Liver (tissue), 9 donors: ENCODE measurements around the gene KRT1. TPM values are rescaled to one million over a fixed set of nuclear protein-coding genes. Genes with fewer than 3 reads are reported as not detected.

Experiments
- DNase-seq: peaks from one replicate; pipeline ENCODE4 v3.0.0-alpha.2; 2017; ENCODE audit warnings: low spot score
- H3K27ac ChIP-seq, 2 donors: one replicate each; pipeline ENCODE4 v1.7.0; 2013; ENCODE audit warnings: inconsistent platforms in 2 of 2, low read length in 2 of 2, control low read depth in 1 of 2, low read depth in 1 of 2, mild to moderate bottlenecking in 1 of 2
- H3K27me3 ChIP-seq, 4 donors: one replicate each; pipeline versions ENCODE4 v1.6.1 to v1.7.0; 2013; ENCODE audit warnings: low read length in 3 of 4, inconsistent platforms in 1 of 4, mild to moderate bottlenecking in 1 of 4, moderate library complexity in 1 of 4; ENCODE audit not compliant: control insufficient read depth in 4 of 4, insufficient read depth in 4 of 4
- H3K36me3 ChIP-seq, 4 donors: one replicate each; pipeline versions ENCODE4 v1.6.1 to v1.7.0; 2013; ENCODE audit warnings: low read length in 3 of 4, mild to moderate bottlenecking in 3 of 4, low read depth in 1 of 4, moderate library complexity in 1 of 4; ENCODE audit not compliant: control insufficient read depth in 4 of 4, insufficient read depth in 3 of 4
- H3K4me1 ChIP-seq, 4 donors: one replicate each; pipeline versions ENCODE4 v1.6.1 to v1.7.0; 2013; ENCODE audit warnings: low read length in 3 of 4, mild to moderate bottlenecking in 3 of 4, moderate library complexity in 1 of 4; ENCODE audit not compliant: control insufficient read depth in 4 of 4, insufficient read depth in 4 of 4
- H3K4me3 ChIP-seq, 3 donors: one replicate each; pipeline versions ENCODE4 v1.6.1 to v1.7.0; 2013; ENCODE audit warnings: low read length in 3 of 3, control low read depth in 1 of 3, low read depth in 1 of 3, mild to moderate bottlenecking in 1 of 3
- H3K9ac ChIP-seq, 2 donors: one replicate each; pipeline ENCODE4 v1.7.0; 2013; ENCODE audit warnings: low read length in 2 of 2, mild to moderate bottlenecking in 2 of 2, moderate library complexity in 2 of 2, control low read depth in 1 of 2, low read depth in 1 of 2
- H3K9me3 ChIP-seq, 4 donors: one replicate each; pipeline versions ENCODE4 v1.6.1 to v1.7.0; 2013; ENCODE audit warnings: low read length in 3 of 4; ENCODE audit not compliant: control insufficient read depth in 4 of 4
- CTCF ChIP-seq: fragments of 150-350 bp; IDR thresholded peaks from 2 replicates; pipeline ENCODE4 v1.5.1; 2017; ENCODE audit warnings: improper control_type of control experiment, low read depth, low read length; ENCODE audit not compliant: missing input control
- EGR1 ChIP-seq, 2 donors: IDR thresholded peaks; 2 replicates each; pipeline ENCODE4 v1.6.1; 2016 to 2018; ENCODE audit warnings: antibody characterized with exemption in 2 of 2, low read depth in 2 of 2
- FOXA1 ChIP-seq: IDR thresholded peaks from 2 replicates; pipeline ENCODE4 v1.6.1; 2016; ENCODE audit warnings: antibody characterized with exemption
- FOXA2 ChIP-seq: IDR thresholded peaks from 2 replicates; pipeline ENCODE4 v1.6.1; 2016; ENCODE audit warnings: antibody characterized with exemption
- HNF4G ChIP-seq: IDR thresholded peaks from 2 replicates; pipeline ENCODE4 v1.6.1; 2016; ENCODE audit warnings: antibody characterized with exemption
- MAX ChIP-seq: IDR thresholded peaks from 2 replicates; pipeline ENCODE4 v1.6.1; 2016; ENCODE audit warnings: antibody characterized with exemption
- REST ChIP-seq: IDR thresholded peaks from 2 replicates; pipeline ENCODE4 v1.6.1; 2016; ENCODE audit warnings: antibody characterized with exemption, mild to moderate bottlenecking
- RXRA ChIP-seq, 2 donors: IDR thresholded peaks; 2 replicates each; pipeline ENCODE4 v1.6.1; 2017 to 2018; ENCODE audit warnings: antibody characterized with exemption in 2 of 2, mild to moderate bottlenecking in 1 of 2
- TAF1 ChIP-seq: conservative IDR thresholded peaks from 2 replicates; pipeline ENCODE4 v1.6.1; 2016; ENCODE audit warnings: antibody characterized with exemption, mild to moderate bottlenecking
- YY1 ChIP-seq: IDR thresholded peaks from 2 replicates; pipeline ENCODE4 v1.6.1; 2016; ENCODE audit warnings: antibody characterized with exemption, mild to moderate bottlenecking
- ZBTB33 ChIP-seq: IDR thresholded peaks from 2 replicates; pipeline ENCODE4 v1.6.1; 2016; ENCODE audit warnings: antibody characterized with exemption
- WGBS: extraction: QIAGEN DNeasy Blood & Tissue Kit; methylation state at CpG from one replicate; pipeline ENCODE4 v1.1.7; 2013; 5-methylcytosine and 5-hydroxymethylcytosine counted together
- polyA plus RNA-seq, 2 donors: library from polyadenylated mRNA; stranded (reverse) in 1 of 2; unstranded in 1 of 2; fragments of 200-250 nt in 1 of 2; fragments of >200 nt in 1 of 2; fragmentation: Nextera tagmentation in 1 of 2; extraction: Ambion mirVana in 1 of 2; gene quantifications; one replicate each; pipeline versions ENCODE4 v1.2.1 to v1.2.3, GENCODE V29; 2013 to 2015
- total RNA-seq, 2 donors: library from RNA; depleted of rRNA; stranded (reverse); fragments of >200 nt; gene quantifications; one replicate each; pipeline ENCODE4 v1.2.3, GENCODE V29; 2014
- donor health status: healthy.
- donor health status: healthy.
- donor health status: healthy.
- donor health status: healthy.
- donor health status: healthy.

KRT1 gene
- total and polyA plus RNA-seq, 4 donors: 0.14 to 2.7 TPM; not detected in 2

GRCh38 chr12:52661668-52662067 is 18.5 kb downstream of the KRT1 start (continued):
- no peak for TF ChIP-seq MAX

- Histone ChIP-seq H3K9ac (no peak overlapping the region), H3K27me3 (no peaks in the 10 kb centered on the region), H3K4me1 (no peaks in the 10 kb centered on the region), H3K9me3 (no peaks in the 10 kb centered on the region), H3K4me3 (no peak overlapping the region), H3K36me3 (no peaks in the 10 kb centered on the region), H3K27ac (no peak overlapping the region)
- TF ChIP-seq HNF4G (no peak), CTCF (no peak), RXRA (IDR thresholded peaks at IDR 0.05) (no peak), TAF1 (no peak), FOXA2 (no peak)
- WGBS: 73% methylated on average over 3 of the region's 3 CpGs
- no peak for DNase-seq
Measured at GRCh38 chr12:52660934-52661499, 19.2 kb downstream of the KRT1 start.

GRCh38 chr12:52659951-52660350 is 20.3 kb downstream of the KRT1 start:
- Histone ChIP-seq H3K27me3 (no peaks in the 10 kb centered on the region), H3K36me3 (no peaks in the 10 kb centered on the region), H3K27ac (no peak overlapping the region), H3K9ac (no peak overlapping the region), H3K9me3 (no peaks in the 10 kb centered on the region), H3K4me3 (no peak overlapping the region), H3K4me1 (no peaks in the 10 kb centered on the region)
- TF ChIP-seq YY1 (no peak), RXRA (IDR thresholded peaks at IDR 0.05) (no peak), REST (no peak)
- WGBS: 65% methylated on average over 4 of the region's 4 CpGs
- DNase-seq: no peak

GRCh38 chr12:52659395-52659794 is 20.8 kb downstream of the KRT1 start:
- H3K9ac ChIP-seq: no peak overlapping the region
- 67% methylated on average over 7 of the region's 7 CpGs for WGBS
- no peaks in the 10 kb centered on the region for H3K9me3 ChIP-seq
- H3K36me3 ChIP-seq: no peaks in the 10 kb centered on the region
- peaks cover 0 to 2% (median 0%) of the 10 kb centered on the region in 4 donors for H3K27me3 ChIP-seq
- H3K4me1 ChIP-seq: no peaks in the 10 kb centered on the region
- H3K27ac ChIP-seq: no peak overlapping the region
- no peak for DNase-seq
- H3K4me3 ChIP-seq: no peak overlapping the region
- TF ChIP-seq FOXA1 (no peak), REST (no peak), YY1 (no peak), EGR1 (IDR thresholded peaks at IDR 0.05; ENCODE audit: low read depth in 2 of 2) (no peak), ZBTB33 (no peak), RXRA (IDR thresholded peaks at IDR 0.05) (no peak), CTCF (no peak)
